Stomach (tissue), 4 donors: Measurements from ENCODE around the gene KCNK5.

Experiments used
- POLR2A ChIP-seq, 4 donors: fragments of 450-650 bp; IDR thresholded peaks; one replicate each; pipeline ENCODE4 v1.6.1; 2016; ENCODE audit warnings: antibody characterized with exemption in 4 of 4, control low read depth in 2 of 4, mild to moderate bottlenecking in 1 of 4, moderate library complexity in 1 of 4
- POLR2AphosphoS5 ChIP-seq, 3 donors: sonication (generic); formaldehyde crosslinking; IDR thresholded peaks; one replicate each; pipeline ENCODE4 v1.6.1; 2016; ENCODE audit warnings: antibody characterized with exemption in 3 of 3

- TF ChIP-seq POLR2A (IDR thresholded peaks at IDR 0.05) (no peak), POLR2AphosphoS5 (IDR thresholded peaks at IDR 0.05) (no peak)
Observed at GRCh38 chr6:39178804-39179203, 50.5 kb downstream of the KCNK5 start.
